ENCODE measurements around the gene FAM219A.
"Not testable (repeated sequence)": the region's sequence is repeated elsewhere in the genome, so short reads cannot be mapped to it uniquely, and the experiment has no call there.

FAM219A gene

GRCh38 chr9:34369636-34370035, 88.7 kb downstream of the FAM219A start (continued):
- TF ChIP-seq BCL6B (tag by site-specific recombination; IDR thresholded peaks at IDR 0.05) (no peak), ZIC2 (tag by site-specific recombination; IDR thresholded peaks at IDR 0.05) (no peak), ZNF2 (tag by site-specific recombination; IDR thresholded peaks at IDR 0.05) (no peak), AEBP2 (tag by site-specific recombination; IDR thresholded peaks at IDR 0.05; ENCODE audit: borderline replicate concordance) (no peak), ZNF654 (tag by site-specific recombination; IDR thresholded peaks at IDR 0.05; ENCODE audit: low read depth) (no peak), ZNF184 (tag by site-specific recombination; IDR thresholded peaks at IDR 0.05) (no peak), ZEB2 (tag by site-specific recombination; IDR thresholded peaks at IDR 0.05) (no peak), ZNF362 (tag by site-specific recombination; IDR thresholded peaks at IDR 0.05) (no peak)

GRCh38 chr9:34368796-34369195, 89.6 kb downstream of the FAM219A start:
- peaks cover 0 to 36% of the 10 kb centered on the region in 2 experiments; a peak in 1 of 3 replicates for H3K36me3 ChIP-seq (ENCODE audit: control insufficient read depth in 2 of 2, insufficient read depth in 1 of 2, low read length in 2 of 2)
- CTCF ChIA-PET = interaction anchor here (0.7 kb wide), 1 partner anchor 10 kb away, joined by 3 read pairs; no protein-coding TSS in a partner anchor
- H3K4me1 ChIP-seq (ENCODE audit: control insufficient read depth, insufficient read depth, low read length); H3K27ac ChIP-seq (ENCODE audit: extremely low read depth, low read depth, low read length); H3K4me3 ChIP-seq (ENCODE audit: low read depth, low read length); H3K9me3 ChIP-seq (ENCODE audit: control insufficient read depth, insufficient read depth, low read depth, low read length); POLR2A ChIA-PET: not testable (repeated sequence)

GRCh38 chr9:34367751-34368410, 90.5 kb downstream of the FAM219A start:
- POLR2A ChIA-PET; H3K27ac ChIP-seq (ENCODE audit: extremely low read depth, low read depth, low read length); CTCF ChIA-PET; H3K9me3 ChIP-seq (ENCODE audit: control insufficient read depth, insufficient read depth, low read depth, low read length); H3K4me3 ChIP-seq (ENCODE audit: low read depth, low read length); H3K4me1 ChIP-seq (ENCODE audit: control insufficient read depth, insufficient read depth, low read length): not testable (repeated sequence)
- H3K36me3 ChIP-seq (ENCODE audit: control insufficient read depth in 2 of 2, insufficient read depth in 1 of 2, low read length in 2 of 2) = peaks cover 0 to 36% of the 10 kb centered on the region in 2 experiments; a peak in 1 of 3 replicates
- peak; percentile 92 for TF ChIP-seq ZNF585B (tag by site-specific recombination; IDR thresholded peaks at IDR 0.05)

GRCh38 chr9:34366365-34366764, 92.0 kb downstream of the FAM219A start:
- no peak for TF ChIP-seq ZNF37A (tag by site-specific recombination; IDR thresholded peaks at IDR 0.05)
- no peak for TF ChIP-seq ZNF610 (tag by site-specific recombination; IDR thresholded peaks at IDR 0.05; ENCODE audit: borderline replicate concordance)
- no peak for TF ChIP-seq PBX3 (CRISPR knock-in tag; IDR thresholded peaks at IDR 0.05)
- no peak for TF ChIP-seq ZNF169 (tag by site-specific recombination; IDR thresholded peaks at IDR 0.05)
- TF ChIP-seq ZNF660 (tag by site-specific recombination; IDR thresholded peaks at IDR 0.05) = no peak
- no peak for TF ChIP-seq SALL2 (tag by site-specific recombination; IDR thresholded peaks at IDR 0.05; ENCODE audit: borderline replicate concordance)
- TF ChIP-seq KLF1 (tag by site-specific recombination; IDR thresholded peaks at IDR 0.05) = no peak
- no peak for TF ChIP-seq GFI1B (tag by site-specific recombination; IDR thresholded peaks at IDR 0.05)
- no peak for TF ChIP-seq ZBTB6 (tag by site-specific recombination; IDR thresholded peaks at IDR 0.05)
- no peak for TF ChIP-seq ZNF19 (tag by site-specific recombination; IDR thresholded peaks at IDR 0.05; ENCODE audit: low read depth)
- no peak for TF ChIP-seq KLF7 (tag by site-specific recombination; IDR thresholded peaks at IDR 0.05; ENCODE audit: borderline replicate concordance)
- ChIA-PET POLR2A (no interaction called here), CTCF (interaction anchor here (1.3 to 1.4 kb wide), 2 partner anchors 13 to 34 kb away, joined by 4 to 9 read pairs; no protein-coding TSS in a partner anchor)
- H3K9me3 ChIP-seq (ENCODE audit: control insufficient read depth, insufficient read depth, low read depth, low read length) = no peaks in the 10 kb centered on the region
- peaks cover 0 to 23% of the 10 kb centered on the region in 2 experiments; a peak in 1 of 3 replicates for H3K36me3 ChIP-seq (ENCODE audit: control insufficient read depth in 2 of 2, insufficient read depth in 1 of 2, low read length in 2 of 2)
- no peaks in the 10 kb centered on the region for H3K4me1 ChIP-seq (ENCODE audit: control insufficient read depth, insufficient read depth, low read length)
- no peak overlapping the region for H3K27ac ChIP-seq (ENCODE audit: extremely low read depth, low read depth, low read length)
- H3K4me3 ChIP-seq (ENCODE audit: low read depth, low read length) = no peak overlapping the region

All from HEK293 (cell line).